Parietal lobe (tissue), 2 donors: ENCODE data around the gene ZCCHC13. TPM values are rescaled to one million over a fixed set of nuclear protein-coding genes. Genes with fewer than 3 reads are reported as not detected.

Experiments used
- small RNA-seq: library from RNA; depleted of rRNA; stranded (forward); fragments of <200 nt; gene quantifications from one replicate; pipeline ENCODE3, GENCODE V24; 2014; ENCODE audit warnings: low replicate concordance
- total RNA-seq: library from RNA; depleted of rRNA; stranded (reverse); fragments of >200 nt; gene quantifications from one replicate; pipeline ENCODE4 v1.2.3, GENCODE V29; 2014

Gene ZCCHC13
- not detected for total RNA-seq

GRCh38 chrX:74304016-74304415, at the start of gene ZCCHC13:
Gene ZCCHC13, plus strand, starts transcription at chrX:74304180. Its CDS starts 87 bp downstream, at chrX:74304267.

Small RNAs within 50 kb of the gene (small RNA-seq; reads per million reads assigned to genes)
- gene AC004386.2 (not detected), gene MIR374A (53.5 reads per million, percentile 94 among the genes with 10 or more reads in this experiment), gene MIR545 (0.37 reads per million, percentile 24 among the genes with 10 or more reads in this experiment), gene RF02119 (not detected), gene RF02120 (not detected), gene RF02121 (not detected), gene RF02122 (not detected), gene RF02123 (not detected)

Other genes with a start within 250 kb of the ZCCHC13 start
- gene SLC16A2, start 117.3 kb downstream of the ZCCHC13 start, total RNA-seq = 24.7 TPM